Pons (tissue), 1 donor: ENCODE results near the gene CNR2.
"Not testable (repeated sequence)": the region's sequence is repeated elsewhere in the genome, so short reads cannot be mapped to it uniquely, and the experiment has no call there.

Experiments
- DNase-seq: peaks from one replicate; pipeline ENCODE4 v3.0.0-alpha.2; 2016; ENCODE audit warnings: low spot score

Gene CNR2

GRCh38 chr1:23913212-23913880, at the start of gene CNR2:
Gene CNR2, minus strand, starts transcription at chr1:23913362. Its CDS starts 37,745 bp downstream, at chr1:23875617.
- no peak for DNase-seq

- DNase-seq, result peak; percentile 66
Measured at GRCh38 chr1:23960291-23961020, 47.3 kb upstream of the CNR2 start.

- peak; percentile 95 for DNase-seq
Measured at GRCh38 chr1:23959461-23960290, 46.5 kb upstream of the CNR2 start, which contains the start of gene PNRC2. Gene PNRC2, plus strand, starts transcription at chr1:23959828. Its CDS starts 1,630 bp downstream, at chr1:23961458.

GRCh38 chr1:23958810-23959460, 45.8 kb upstream of the CNR2 start:
- DNase-seq, result peak; percentile 84

- not testable (repeated sequence) for DNase-seq
Measured at GRCh38 chr1:23958040-23958809, 45.1 kb upstream of the CNR2 start.

- no peak for DNase-seq
Measured at GRCh38 chr1:23957096-23957495, 43.9 kb upstream of the CNR2 start.

GRCh38 chr1:23953020-23953419, 39.9 kb upstream of the CNR2 start:
- DNase-seq, result no peak

- DNase-seq, result no peak
Measured at GRCh38 chr1:23947366-23947765, 34.2 kb upstream of the CNR2 start.

GRCh38 chr1:23936481-23937176, 23.5 kb upstream of the CNR2 start:
- no peak for DNase-seq

GRCh38 chr1:23931491-23931880, 18.3 kb upstream of the CNR2 start:
- DNase-seq, result no peak

- DNase-seq, result no peak
Measured at GRCh38 chr1:23930861-23931490, 17.8 kb upstream of the CNR2 start.

GRCh38 chr1:23930270-23930669, 17.1 kb upstream of the CNR2 start:
- no peak for DNase-seq

- DNase-seq, result no peak
Measured at GRCh38 chr1:23928789-23929188, 15.6 kb upstream of the CNR2 start.

GRCh38 chr1:23927097-23927496, 13.9 kb upstream of the CNR2 start:
- no peak for DNase-seq

- no peak for DNase-seq
Measured at GRCh38 chr1:23925279-23925678, 12.1 kb upstream of the CNR2 start.

GRCh38 chr1:23924601-23925000, 11.4 kb upstream of the CNR2 start:
- DNase-seq, result no peak

GRCh38 chr1:23923592-23924499, 10.7 kb upstream of the CNR2 start:
- DNase-seq, result no peak

GRCh38 chr1:23922321-23922943, 9.3 kb upstream of the CNR2 start:
- no peak for DNase-seq
